ENCODE data around the gene NDUFA7. TPM values are rescaled to one million over a fixed set of nuclear protein-coding genes. Genes with fewer than 3 reads are reported as not detected.

The NDUFA7 gene
- total RNA-seq, 1 donor from 2014 or later: 45.2 TPM

GRCh38 chr19:8264248-8264647 lies 56.9 kb downstream of the NDUFA7 start:
- DNase-seq (ENCODE audit: low spot score): peak; percentile 5

DNA sequence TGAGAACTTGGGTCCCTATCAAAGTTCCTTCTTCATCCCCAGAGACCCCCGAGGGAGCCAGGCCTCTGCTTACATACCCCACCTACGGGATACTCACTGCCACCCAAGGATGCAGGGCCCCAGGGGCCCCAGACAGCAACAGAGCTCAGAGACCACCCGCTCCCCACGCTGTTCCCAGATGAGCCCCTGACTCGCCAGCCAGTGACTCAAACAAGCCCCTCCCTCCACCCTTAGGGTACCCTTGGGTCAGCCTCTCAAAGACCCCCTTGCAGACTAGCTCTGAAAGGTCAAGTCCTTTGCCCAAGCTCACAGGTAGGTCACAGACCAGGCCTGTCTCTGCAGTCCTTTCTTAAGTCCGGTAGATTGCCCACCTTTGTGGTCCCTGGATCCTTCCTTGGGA lies 58.7 kb downstream of the NDUFA7 start:
- peak; percentile 6 for DNase-seq (ENCODE audit: low spot score)

- DNase-seq (ENCODE audit: low spot score): no peak
These were observed 59.3 kb downstream of the NDUFA7 start for GRCh38 chr19:8261881-8262280.

DNA sequence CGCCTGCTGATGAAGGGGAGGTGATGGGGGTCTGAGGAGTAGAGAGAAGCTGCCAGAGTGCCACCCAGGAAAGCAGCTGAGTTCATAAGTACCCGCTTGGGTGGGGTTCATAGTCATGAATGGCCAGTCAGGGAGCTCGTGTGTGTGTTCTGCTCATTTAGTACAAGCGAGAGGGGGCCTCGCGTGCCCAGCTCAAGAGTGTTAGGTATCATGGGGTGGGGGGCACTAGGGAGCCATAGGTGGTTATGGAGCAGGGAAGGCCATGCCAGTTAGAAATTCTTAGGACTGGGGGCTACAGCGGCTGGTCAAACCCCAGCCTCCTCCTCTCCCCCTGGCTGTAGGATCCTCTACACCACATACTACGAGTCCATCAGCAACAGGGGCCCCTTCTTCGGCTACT lies 59.8 kb downstream of the NDUFA7 start:
- no peak for DNase-seq (ENCODE audit: low spot score)

Other genes with a start within 250 kb of the NDUFA7 start
- 0.09 TPM for gene FBN3, start 171.8 kb downstream of the NDUFA7 start, total RNA-seq
- gene CERS4, start 112.0 kb downstream of the NDUFA7 start, total RNA-seq: 20.7 TPM
- 52.2 TPM for gene CD320, start 13.0 kb downstream of the NDUFA7 start, total RNA-seq
- 1,184 TPM for gene RPS28, start 121 bp upstream of the NDUFA7 start, total RNA-seq
- 7.7 TPM for gene KANK3, start 21.9 kb upstream of the NDUFA7 start, total RNA-seq
- gene ANGPTL4, start 42.8 kb upstream of the NDUFA7 start, total RNA-seq: 5.3 TPM
- gene RAB11B, start 69.0 kb upstream of the NDUFA7 start, total RNA-seq: 170 TPM
- gene MARCHF2, start 91.9 kb upstream of the NDUFA7 start, total RNA-seq: 45.8 TPM
- gene HNRNPM, start 123.6 kb upstream of the NDUFA7 start, total RNA-seq: 152 TPM
- gene PRAM1, start 181.3 kb upstream of the NDUFA7 start, total RNA-seq: 4.8 TPM
- 32.8 TPM for gene ZNF414, start 192.8 kb upstream of the NDUFA7 start, total RNA-seq